CD14-positive monocyte (primary cell): ENCODE data around the gene RNF141. TPM values are rescaled to one million over a fixed set of nuclear protein-coding genes. Genes with fewer than 3 reads are reported as not detected.

Experiments
- DNase-seq, 3 donors: peaks; one replicate each; pipeline ENCODE4 v3.0.0-alpha.2; 2011 to 2022
- H2AFZ ChIP-seq: 2 replicates; pipeline ENCODE4 v1.6.0; 2012; ENCODE audit warnings: mild to moderate bottlenecking, low read depth, low read length, inconsistent platforms; ENCODE audit not compliant: insufficient read depth, poor library complexity, severe bottlenecking
- H3K27ac ChIP-seq, 2 donors: 1 replicate in 1 of 2; 2 replicates in 1 of 2; pipeline ENCODE4 v1.5.1; 2012 to 2013; ENCODE audit warnings: low read length in 2 of 2, control low read depth in 1 of 2, inconsistent platforms in 1 of 2, low read depth in 1 of 2, mild to moderate bottlenecking in 1 of 2
- H3K27me3 ChIP-seq, 2 donors: one replicate each; pipeline versions ENCODE4 v1.6.0 to v1.6.1; 2011 to 2013; ENCODE audit warnings: low read length in 2 of 2; ENCODE audit not compliant: control insufficient read depth in 2 of 2, insufficient read depth in 2 of 2
- H3K36me3 ChIP-seq, 2 donors: replicated peaks in 1 of 2; 1 replicate in 1 of 2; 2 replicates in 1 of 2; pipeline versions ENCODE4 v1.5.1 to v1.6.1; 2012 to 2013; ENCODE audit warnings: low read length in 2 of 2, control low read depth in 1 of 2, inconsistent platforms in 1 of 2, mild to moderate bottlenecking in 1 of 2; ENCODE audit not compliant: insufficient read depth in 2 of 2, control insufficient read depth in 1 of 2
- H3K4me1 ChIP-seq, 2 donors: 1 replicate in 1 of 2; 2 replicates in 1 of 2; pipeline versions ENCODE4 v1.5.1 to v1.6.1; 2012 to 2013; ENCODE audit warnings: low read length in 2 of 2, control low read depth in 1 of 2, inconsistent platforms in 1 of 2, mild to moderate bottlenecking in 1 of 2, moderate library complexity in 1 of 2; ENCODE audit not compliant: insufficient read depth in 2 of 2, control insufficient read depth in 1 of 2
- H3K4me2 ChIP-seq: replicated peaks from 2 replicates; pipeline ENCODE3; 2012; ENCODE audit warnings: low read length, moderate library complexity, mild to moderate bottlenecking; ENCODE audit not compliant: poor library complexity, severe bottlenecking; ENCODE audit errors: extremely low read depth
- H3K4me3 ChIP-seq, 3 experiments: fragments of 200-600 bp in 1 of 3; sonication (generic) in 1 of 3; replicated peaks in 1 of 3; 1 replicate in 2 of 3; 2 replicates in 1 of 3; pipeline ENCODE4 v1.5.1; 2011 to 2013; ENCODE audit warnings: low read length in 3 of 3, mild to moderate bottlenecking in 3 of 3, control low read depth in 2 of 3, low read depth in 2 of 3, inconsistent platforms in 1 of 3, moderate library complexity in 1 of 3
- H3K79me2 ChIP-seq: 2 replicates; pipeline ENCODE4 v1.6.0; 2012; ENCODE audit warnings: mild to moderate bottlenecking, control low read depth, inconsistent platforms, low read length, moderate library complexity; ENCODE audit not compliant: insufficient read depth
- H3K9ac ChIP-seq: 2 replicates; pipeline ENCODE4 v1.6.0; 2017; ENCODE audit warnings: low read length, mild to moderate bottlenecking; ENCODE audit not compliant: insufficient read depth, poor library complexity, severe bottlenecking
- H3K9me3 ChIP-seq, 2 donors: replicated peaks in 1 of 2; 1 replicate in 1 of 2; 2 replicates in 1 of 2; pipeline versions ENCODE4 v1.5.1 to v1.6.1; 2012 to 2013; ENCODE audit warnings: low read length in 2 of 2, control low read depth in 1 of 2; ENCODE audit not compliant: control insufficient read depth in 1 of 2, insufficient read depth in 1 of 2
- H4K20me1 ChIP-seq: 2 replicates; pipeline ENCODE4 v1.6.0; 2012; ENCODE audit warnings: mild to moderate bottlenecking, low read length, control low read depth, moderate library complexity; ENCODE audit not compliant: insufficient read depth
- H3K27ac Mint-ChIP-seq, 7 donors: one replicate each; pipeline ENCODE4 v1.8.0; 2020; ENCODE audit warnings: mild to moderate bottlenecking in 7 of 7, mixed read lengths in 7 of 7, moderate library complexity in 6 of 7, inconsistent platforms in 2 of 7
- H3K27me3 Mint-ChIP-seq, 3 donors: one replicate each; pipeline ENCODE4 v1.8.0; 2021 to 2022; ENCODE audit warnings: low read depth in 3 of 3, mild to moderate bottlenecking in 3 of 3, mixed read lengths in 3 of 3, moderate library complexity in 3 of 3, inconsistent platforms in 1 of 3
- H3K36me3 Mint-ChIP-seq, 2 donors: one replicate each; pipeline ENCODE4 v1.8.0; 2020; ENCODE audit warnings: mixed read lengths in 2 of 2, inconsistent platforms in 1 of 2, mild to moderate bottlenecking in 1 of 2
- H3K4me1 Mint-ChIP-seq: one replicate; pipeline ENCODE4 v1.8.0; 2020; ENCODE audit warnings: mild to moderate bottlenecking, mixed read lengths
- H3K4me3 Mint-ChIP-seq, 2 donors: one replicate each; pipeline ENCODE4 v1.8.0; 2020; ENCODE audit warnings: mild to moderate bottlenecking in 2 of 2, mixed read lengths in 2 of 2, moderate library complexity in 1 of 2
- H3K9me3 Mint-ChIP-seq, 7 donors: one replicate each; pipeline ENCODE4 v1.8.0; 2020 to 2022; ENCODE audit warnings: mixed read lengths in 7 of 7, mild to moderate bottlenecking in 6 of 7, moderate library complexity in 6 of 7, inconsistent platforms in 2 of 7
- CTCF ChIP-seq: fragments of 200-600 bp; IDR thresholded peaks from one replicate; pipeline ENCODE4 v1.8.0; 2022; ENCODE audit warnings: antibody characterized with exemption, mild to moderate bottlenecking
- WGBS: methylation state at CpG from one replicate; pipeline ENCODE4 v1.1.5; 2013; ENCODE audit warnings: missing lambda C conversion rate; ENCODE audit not compliant: insufficient coverage; 5-methylcytosine and 5-hydroxymethylcytosine counted together
- intact Hi-C, 2 donors: fragments of 100-400 bp; cut with micrococcal nuclease; formaldehyde crosslinking; loops; one replicate each; pipeline versions ENCODE4 v1.15.0 to v1.15.1; 2023
- polyA plus RNA-seq, 3 donors: library from polyadenylated mRNA; depleted of rRNA in 1 of 3; unstranded in 2 of 3; stranded (reverse) in 1 of 3; fragments of 300-500 nt in 2 of 3; fragments of >200 nt in 1 of 3; fragmentation: Illumina TruSeq in 2 of 3; gene quantifications; 1 replicate in 2 of 3; 2 replicates in 1 of 3; pipeline ENCODE4 v1.2.3, GENCODE V29; 2012 to 2021

The RNF141 gene
- polyA plus RNA-seq, 3 donors, result 19.7 to 114 (median 98.3) TPM

GRCh38 chr11:10537600-10537999 is 3.4 kb downstream of the RNF141 start:
- no peak overlapping the region for H3K27ac ChIP-seq
- DNase-seq, result no peak
- Mint-ChIP-seq H3K4me3 (no peak overlapping the region), H3K36me3 (peaks cover 11 to 14% of the 10 kb centered on the region in 2 donors), H3K27ac (no peak overlapping the region), H3K27me3 (no peaks in the 10 kb centered on the region), H3K4me1 (peaks cover 28% of the 10 kb centered on the region), H3K9me3 (peaks cover 0 to under 1% (median 0%) of the 10 kb centered on the region in 7 donors)
- no peaks in the 10 kb centered on the region for H3K27me3 ChIP-seq
- TF ChIP-seq CTCF, result no peak
- no peaks in the 10 kb centered on the region for H3K9me3 ChIP-seq
- H3K36me3 ChIP-seq, result peaks cover 13 to 14% of the 10 kb centered on the region in 2 donors
- peaks cover 28% of the 10 kb centered on the region for H3K79me2 ChIP-seq
- no peak overlapping the region for H2AFZ ChIP-seq
- peaks cover 4% of the 10 kb centered on the region for H4K20me1 ChIP-seq
- H3K4me3 ChIP-seq, result no peak overlapping the region
- H3K9ac ChIP-seq, result no peak overlapping the region
- intact Hi-C loops, result no loop called here
- H3K4me1 ChIP-seq, result peaks cover 21% of the 10 kb centered on the region in 2 donors
- H3K4me2 ChIP-seq, result no peak overlapping the region

- Histone ChIP-seq H4K20me1 (peaks cover 4% of the 10 kb centered on the region), H2AFZ (no peak overlapping the region), H3K9me3 (no peaks in the 10 kb centered on the region), H3K79me2 (peaks cover 17% of the 10 kb centered on the region), H3K4me1 (peaks cover 3 to 5% of the 10 kb centered on the region in 2 donors), H3K4me3 (no peak overlapping the region), H3K9ac (no peak overlapping the region), H3K27ac (no peak overlapping the region), H3K36me3 (peaks cover 38 to 47% of the 10 kb centered on the region in 2 donors), H3K27me3 (no peaks in the 10 kb centered on the region), H3K4me2 (no peak overlapping the region)
- DNase-seq, result no peak
- H3K27ac Mint-ChIP-seq, result no peak overlapping the region
- H3K27me3 Mint-ChIP-seq, result no peaks in the 10 kb centered on the region
- H3K4me1 Mint-ChIP-seq, result peaks cover 15% of the 10 kb centered on the region
- no peaks in the 10 kb centered on the region for H3K9me3 Mint-ChIP-seq
- no peak for TF ChIP-seq CTCF
- H3K4me3 Mint-ChIP-seq, result no peak overlapping the region
- WGBS, result no CpG with 5 or more reads among the region's 2 CpGs
- intact Hi-C loops, result no loop called here
- peaks cover 33 to 43% of the 10 kb centered on the region in 2 donors for H3K36me3 Mint-ChIP-seq
These were observed 6.7 kb downstream of the RNF141 start for GRCh38 chr11:10534316-10534715.
